HFFc6 (cell line): Measurements from ENCODE around the gene MRPS27. TPM values are rescaled to one million over a fixed set of nuclear protein-coding genes. Genes with fewer than 3 reads are reported as not detected.
A peak's percentile ranks its signal among the peaks of the same experiment; 100 is the strongest.

Experiments
- DNase-seq: peaks from one replicate; pipeline ENCODE4 v3.0.0-alpha.2; 2018
- H3K27ac Mint-ChIP-seq: 2 replicates; pipeline ENCODE4 v1.8.0; 2020; ENCODE audit warnings: mild to moderate bottlenecking, mixed read lengths
- H3K27me3 Mint-ChIP-seq: 2 replicates; pipeline ENCODE4 v1.8.0; 2021; ENCODE audit warnings: mild to moderate bottlenecking, moderate library complexity, mixed read lengths; ENCODE audit not compliant: insufficient read depth
- H3K36me3 Mint-ChIP-seq: 2 replicates; pipeline ENCODE4 v1.8.0; 2021; ENCODE audit warnings: low read depth, mixed read lengths
- H3K4me1 Mint-ChIP-seq: 2 replicates; pipeline ENCODE4 v1.8.0; 2020; ENCODE audit warnings: low read depth, mixed read lengths
- H3K4me3 Mint-ChIP-seq: 2 replicates; pipeline ENCODE4 v1.8.0; 2020; ENCODE audit warnings: mild to moderate bottlenecking, moderate library complexity, mixed read lengths
- H3K9me3 Mint-ChIP-seq: 2 replicates; pipeline ENCODE4 v1.8.0; 2020; ENCODE audit warnings: mild to moderate bottlenecking, mixed read lengths
- total RNA-seq, 6 experiments: library from RNA; stranded (reverse); fragmentation: NEBNext Ultra II Directional; extraction: Animal tissue kit (Norgen Biotek cat#: 25700); gene quantifications; 2 replicates in 1 of 6; 3 replicates in 5 of 6; pipeline ENCODE4 v1.2.3, GENCODE V29; 2021
- TF ChIP-seq, protein P1 (sequence below): fragments of 200-600 bp; sonication (generic); IDR thresholded peaks from 2 replicates; pipeline ENCODE4 v1.5.0; 2021; ENCODE audit warnings: antibody characterized with exemption, mild to moderate bottlenecking

MRPS27 gene
- total RNA-seq, 6 experiments from 2014 or later = 46.1 to 74.1 (median 57.9) TPM

DNA sequence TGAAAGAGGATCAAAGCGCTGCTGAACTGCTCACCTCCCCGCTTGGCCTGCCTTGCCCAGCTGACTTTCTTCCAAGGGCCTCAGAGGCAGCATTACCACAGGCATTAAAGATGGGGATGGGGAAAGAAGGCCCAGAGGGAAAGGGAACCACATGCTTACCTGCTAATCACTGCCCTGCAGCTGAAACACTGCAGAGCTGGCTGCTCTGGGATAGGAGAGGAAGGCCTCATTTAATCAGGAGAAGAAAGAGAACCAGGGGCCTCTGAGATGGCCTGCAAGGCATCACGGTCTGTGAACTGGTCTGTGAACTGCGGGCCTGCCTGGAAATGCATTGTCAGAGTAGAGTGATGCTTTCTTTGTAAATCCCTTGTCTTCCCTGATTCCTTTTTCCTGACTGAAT, 44.9 kb upstream of the MRPS27 start:
- no peaks in the 10 kb centered on the region for H3K27me3 Mint-ChIP-seq
- DNase-seq = no peak
- H3K36me3 Mint-ChIP-seq = peaks cover 23% of the 10 kb centered on the region
- peaks cover 61% of the 10 kb centered on the region for H3K4me1 Mint-ChIP-seq
- H3K4me3 Mint-ChIP-seq = no peak overlapping the region
- no peak overlapping the region; the same call in 1 of the 2 replicates for H3K27ac Mint-ChIP-seq
- TF ChIP-seq, protein P1, sequence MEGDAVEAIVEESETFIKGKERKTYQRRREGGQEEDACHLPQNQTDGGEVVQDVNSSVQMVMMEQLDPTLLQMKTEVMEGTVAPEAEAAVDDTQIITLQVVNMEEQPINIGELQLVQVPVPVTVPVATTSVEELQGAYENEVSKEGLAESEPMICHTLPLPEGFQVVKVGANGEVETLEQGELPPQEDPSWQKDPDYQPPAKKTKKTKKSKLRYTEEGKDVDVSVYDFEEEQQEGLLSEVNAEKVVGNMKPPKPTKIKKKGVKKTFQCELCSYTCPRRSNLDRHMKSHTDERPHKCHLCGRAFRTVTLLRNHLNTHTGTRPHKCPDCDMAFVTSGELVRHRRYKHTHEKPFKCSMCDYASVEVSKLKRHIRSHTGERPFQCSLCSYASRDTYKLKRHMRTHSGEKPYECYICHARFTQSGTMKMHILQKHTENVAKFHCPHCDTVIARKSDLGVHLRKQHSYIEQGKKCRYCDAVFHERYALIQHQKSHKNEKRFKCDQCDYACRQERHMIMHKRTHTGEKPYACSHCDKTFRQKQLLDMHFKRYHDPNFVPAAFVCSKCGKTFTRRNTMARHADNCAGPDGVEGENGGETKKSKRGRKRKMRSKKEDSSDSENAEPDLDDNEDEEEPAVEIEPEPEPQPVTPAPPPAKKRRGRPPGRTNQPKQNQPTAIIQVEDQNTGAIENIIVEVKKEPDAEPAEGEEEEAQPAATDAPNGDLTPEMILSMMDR = no peak
- H3K9me3 Mint-ChIP-seq = peaks cover 4% of the 10 kb centered on the region; the same call in 1 of the 2 replicates

DNA sequence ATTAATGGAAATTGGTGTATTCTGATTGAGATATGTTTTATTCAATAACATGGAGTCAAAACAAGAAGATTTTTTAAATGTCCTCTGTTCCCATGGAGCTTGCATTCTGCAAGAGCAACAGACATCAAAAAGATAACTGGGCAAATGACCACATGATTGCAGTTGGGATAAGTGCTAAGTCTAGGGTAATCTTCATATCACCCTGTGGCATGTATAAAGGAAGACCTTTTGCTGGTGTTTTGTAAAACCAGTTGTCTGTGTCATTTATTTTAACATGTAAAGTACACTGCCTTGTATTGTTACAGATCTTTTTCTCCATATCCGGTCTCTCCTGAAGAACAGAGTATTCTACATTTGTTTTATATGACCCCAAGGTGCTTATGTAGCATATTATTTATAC, 44.1 kb upstream of the MRPS27 start:
- no peak overlapping the region for H3K4me3 Mint-ChIP-seq
- TF ChIP-seq, protein P1 = no peak
- no peak overlapping the region for H3K27ac Mint-ChIP-seq
- H3K36me3 Mint-ChIP-seq = peaks cover 31% of the 10 kb centered on the region
- peaks cover 54% of the 10 kb centered on the region for H3K4me1 Mint-ChIP-seq
- no peaks in the 10 kb centered on the region for H3K27me3 Mint-ChIP-seq
- no peak for DNase-seq
- peaks cover 4% of the 10 kb centered on the region; the same call in 1 of the 2 replicates for H3K9me3 Mint-ChIP-seq

DNA sequence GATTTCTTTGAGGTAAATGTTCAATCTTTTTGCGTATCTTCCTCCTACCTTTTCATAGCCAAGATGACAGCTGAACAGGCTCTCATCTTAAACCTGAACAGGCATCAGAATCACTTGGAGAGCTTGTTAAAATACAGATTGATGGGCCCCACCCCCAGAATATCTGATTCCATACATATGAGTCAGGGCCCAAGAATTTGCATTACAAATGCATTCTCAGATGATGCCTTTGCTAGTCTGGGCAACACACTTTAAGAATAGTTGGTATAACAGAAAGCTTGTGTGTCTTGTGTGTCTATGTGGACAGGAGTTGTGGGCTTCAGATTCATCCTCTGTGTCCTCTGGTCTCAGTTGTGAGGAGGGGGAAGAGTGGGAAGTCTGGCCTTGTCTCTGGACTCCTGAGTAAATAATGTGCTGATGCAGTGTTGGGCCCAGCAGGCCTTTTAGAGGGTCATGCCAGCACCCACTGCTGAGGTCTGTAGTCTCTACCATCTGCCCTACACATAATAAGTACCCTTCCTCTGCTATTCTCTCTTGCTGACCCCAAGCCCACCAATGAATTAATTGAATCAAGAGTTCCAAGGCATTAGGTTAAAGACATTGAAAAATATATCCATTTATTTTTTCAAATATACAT, 43.2 kb upstream of the MRPS27 start:
- peak; percentile 71 for DNase-seq
- peaks cover 32% of the 10 kb centered on the region for H3K36me3 Mint-ChIP-seq
- TF ChIP-seq, protein P1 = no peak
- H3K9me3 Mint-ChIP-seq = peaks cover 4% of the 10 kb centered on the region; the same call in 1 of the 2 replicates
- peak overlapping the region; percentile 56 for H3K4me3 Mint-ChIP-seq
- no peaks in the 10 kb centered on the region for H3K27me3 Mint-ChIP-seq
- peaks cover 46% of the 10 kb centered on the region for H3K4me1 Mint-ChIP-seq
- peak overlapping the region; percentile 90 for H3K27ac Mint-ChIP-seq

DNA sequence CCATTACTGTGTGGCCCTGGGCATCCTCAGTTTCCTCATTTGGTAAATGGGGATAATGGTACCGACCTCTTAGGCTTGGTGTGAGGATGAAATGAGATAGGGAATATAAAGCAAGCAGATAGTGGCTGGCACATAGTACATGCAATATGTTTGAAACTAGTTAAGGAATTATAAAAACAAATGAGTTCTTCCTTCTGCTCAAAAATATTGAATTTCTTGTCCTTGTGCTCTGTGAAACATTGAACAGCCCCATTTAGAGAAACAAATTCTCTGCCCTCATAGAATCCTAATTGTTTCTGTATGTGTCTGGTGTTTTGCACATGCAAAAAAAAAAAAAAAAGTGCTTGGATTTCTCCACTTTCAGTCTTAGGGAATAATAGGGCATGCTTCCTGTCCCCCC, 39.8 kb upstream of the MRPS27 start:
- Mint-ChIP-seq H3K27ac (no peak overlapping the region), H3K4me1 (peaks cover 32% of the 10 kb centered on the region), H3K4me3 (no peak overlapping the region), H3K36me3 (peaks cover 32% of the 10 kb centered on the region), H3K27me3 (no peaks in the 10 kb centered on the region), H3K9me3 (peaks cover 4% of the 10 kb centered on the region; the same call in 1 of the 2 replicates)
- DNase-seq = no peak
- TF ChIP-seq, protein P1 = no peak

DNA sequence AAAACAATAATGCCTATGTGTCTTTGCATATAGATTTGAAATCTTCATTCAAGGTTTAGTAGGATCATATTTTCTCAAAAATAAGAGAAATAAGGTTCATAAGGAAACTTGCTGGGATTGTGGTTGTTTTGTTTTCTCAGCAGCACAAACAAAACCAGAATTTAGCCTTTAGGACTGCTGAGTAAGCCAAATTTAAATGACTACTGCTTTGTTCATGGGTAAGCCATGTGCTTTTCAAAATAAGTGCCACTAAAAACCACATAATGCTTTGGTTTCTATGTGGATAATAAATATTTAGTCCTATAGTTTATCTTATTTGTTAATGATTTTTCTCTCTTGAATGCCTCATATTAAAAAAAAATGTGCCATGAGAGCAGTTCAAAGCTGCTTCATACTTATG, 38.9 kb upstream of the MRPS27 start:
- no peak for DNase-seq
- H3K4me3 Mint-ChIP-seq = no peak overlapping the region
- no peaks in the 10 kb centered on the region for H3K27me3 Mint-ChIP-seq
- peaks cover 25% of the 10 kb centered on the region for H3K4me1 Mint-ChIP-seq
- H3K36me3 Mint-ChIP-seq = peaks cover 32% of the 10 kb centered on the region
- TF ChIP-seq, protein P1 = no peak
- peaks cover 4% of the 10 kb centered on the region; the same call in 1 of the 2 replicates for H3K9me3 Mint-ChIP-seq
- H3K27ac Mint-ChIP-seq = no peak overlapping the region
